DMS53 treated with DMSO at 0.1 percent for 48 hours (cell line): ENCODE data around the gene PRSS50.

ENCODE experiments used
- DNase-seq: peaks from one replicate; lab custom pipeline; 2025; ENCODE audit not compliant: unreplicated experiment; lab: John Stamatoyannopoulos, UW

The PRSS50 gene

DNA sequence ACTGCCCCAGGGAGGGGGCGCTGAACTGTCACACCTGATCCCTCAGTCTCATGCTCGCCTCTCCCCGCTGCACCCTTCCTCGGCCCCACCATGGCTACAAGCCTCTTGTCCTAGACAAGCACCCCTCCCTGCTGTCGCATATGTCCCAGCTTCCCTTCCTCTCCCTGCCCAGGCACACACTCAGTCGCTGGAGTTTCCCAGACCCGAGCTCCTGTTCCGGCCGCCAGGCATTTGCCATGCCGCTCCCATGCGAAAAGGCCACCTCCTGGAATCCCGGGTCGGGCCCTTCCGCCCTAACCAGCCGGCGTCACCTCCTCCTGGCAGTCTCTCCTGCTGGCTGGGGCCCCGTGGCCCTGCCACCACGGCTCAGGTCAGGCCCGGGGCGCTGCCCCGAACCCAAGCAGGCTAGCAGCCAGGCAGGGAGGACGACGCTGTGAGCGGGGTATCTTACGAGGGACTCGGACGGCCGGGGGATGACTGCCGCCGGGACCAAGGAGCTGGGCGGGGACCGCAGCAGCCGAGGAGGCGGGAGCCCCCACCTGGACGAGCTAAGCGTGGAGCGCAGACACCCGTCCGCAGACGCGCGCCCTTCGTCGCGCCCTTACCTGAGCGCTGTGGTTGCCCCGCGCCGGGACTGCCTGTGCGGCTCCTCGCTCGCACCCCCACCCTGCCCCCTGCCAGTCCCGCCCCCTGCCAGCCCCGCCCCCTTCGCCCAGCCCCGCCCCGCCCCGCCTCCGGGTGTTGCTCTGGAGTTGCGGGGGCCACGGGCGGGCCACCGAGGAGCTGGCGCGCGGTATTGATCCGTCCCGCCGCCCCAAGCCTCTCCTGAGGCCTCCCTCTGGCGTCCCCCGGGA lies 24.4 kb downstream of the PRSS50 start, which contains the start of gene ALS2CL:
Gene ALS2CL, minus strand, starts transcription at position 642 of the 854 bp plus-strand sequence. CDS start 4,239 bp downstream, outside the sequence.
- DNase-seq = no peak

DNA sequence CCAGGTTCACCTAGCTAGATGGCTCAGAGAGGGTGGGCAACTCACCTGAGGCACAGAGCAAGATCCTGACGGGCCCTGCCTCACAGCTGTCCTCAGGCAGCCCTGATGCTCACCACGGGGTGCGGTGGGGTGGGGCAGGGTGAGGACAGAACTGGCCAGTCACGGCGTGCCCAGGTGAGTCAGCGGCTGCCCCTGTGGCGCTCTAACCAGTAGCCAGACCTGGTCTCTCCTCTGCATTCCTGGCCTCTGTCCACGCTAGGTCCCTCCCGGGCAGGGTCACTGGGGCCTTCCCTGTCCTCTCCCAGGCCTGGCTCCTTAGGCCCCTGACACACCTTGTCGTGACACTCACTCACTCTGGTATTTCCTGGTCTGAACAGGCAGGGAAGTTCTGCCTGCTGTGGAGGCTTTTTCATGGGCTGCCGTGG lies 25.1 kb downstream of the PRSS50 start:
- DNase-seq = no peak

DNA sequence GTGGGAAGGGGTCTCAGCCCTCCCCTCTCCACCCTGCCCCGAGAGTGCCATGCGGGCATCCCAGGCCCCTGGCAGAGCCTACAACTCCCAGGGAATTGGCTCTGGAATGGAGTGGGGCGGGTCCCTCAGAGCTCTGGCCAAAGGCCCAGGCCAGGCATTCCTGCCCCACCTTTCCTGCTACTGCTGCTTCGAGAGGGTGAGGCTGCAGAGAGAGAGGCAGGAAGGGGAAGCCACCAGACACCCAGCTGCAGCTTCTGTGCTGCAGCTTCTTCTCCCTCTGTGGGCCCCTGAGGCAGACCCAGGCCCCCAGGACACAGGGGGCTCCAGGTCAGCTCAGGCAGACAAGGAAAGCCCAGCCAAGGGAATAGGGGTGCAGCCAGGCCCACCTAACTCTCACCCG lies 26.9 kb downstream of the PRSS50 start:
- DNase-seq = no peak

DNA sequence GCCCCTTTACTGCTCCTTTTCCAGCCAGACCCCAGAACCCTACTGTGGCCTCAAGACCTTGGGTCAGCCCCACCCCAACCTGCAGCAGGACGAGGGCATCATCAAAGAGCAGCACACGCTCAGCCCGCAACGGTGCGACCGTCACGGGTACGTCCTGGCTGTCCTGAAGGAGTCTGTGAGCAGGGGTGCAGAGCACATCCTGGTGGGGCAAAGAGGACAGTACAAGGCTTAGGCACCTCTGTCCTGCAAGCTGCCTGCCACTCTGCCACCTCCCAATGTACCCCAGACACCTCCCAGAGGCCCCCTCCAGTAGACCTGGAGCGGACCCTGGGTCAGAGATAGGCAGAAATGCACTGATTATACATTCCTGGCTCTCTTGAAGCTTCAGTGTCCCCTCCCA lies 32.2 kb downstream of the PRSS50 start:
- DNase-seq = no peak

DNA sequence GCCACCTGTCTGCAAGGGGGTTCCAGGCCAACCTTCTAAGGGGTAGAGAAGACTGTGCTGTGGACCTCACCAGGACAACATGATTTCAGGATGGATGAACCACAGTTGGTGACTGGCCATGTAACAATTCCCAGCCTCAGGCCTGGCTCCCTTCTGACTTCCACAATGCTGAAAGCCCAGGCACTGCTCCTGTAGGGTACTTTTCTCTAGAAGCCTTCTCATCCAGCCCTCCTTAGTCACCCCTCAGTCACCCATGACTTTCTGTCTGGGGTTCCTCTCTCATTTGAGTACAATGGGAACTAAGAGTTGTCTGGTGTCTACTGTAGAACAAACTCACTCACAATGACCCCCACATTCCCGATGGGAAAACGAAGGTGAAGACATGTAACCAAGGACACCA lies 32.8 kb downstream of the PRSS50 start:
- no peak for DNase-seq

DNA sequence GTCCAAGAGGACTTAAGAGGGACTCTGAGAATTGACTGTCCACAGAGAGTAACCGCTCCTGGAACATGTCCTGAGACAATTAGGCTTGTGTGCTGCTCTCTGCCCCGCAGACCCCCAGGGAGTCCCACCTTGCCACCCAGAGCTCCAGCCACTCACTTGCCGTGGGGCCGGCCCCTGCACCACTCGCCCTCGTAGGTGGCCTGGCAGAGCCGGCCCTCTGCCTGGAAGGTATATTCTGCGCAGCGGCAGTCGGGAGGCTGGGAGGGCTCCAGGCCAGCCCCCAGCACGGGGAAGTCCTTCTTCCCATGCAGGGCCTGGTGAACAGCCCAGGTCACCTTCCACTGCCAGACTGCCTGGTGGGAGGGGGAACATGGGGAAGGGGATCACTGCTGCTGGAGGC lies 34.7 kb downstream of the PRSS50 start:
- no peak for DNase-seq

DNA sequence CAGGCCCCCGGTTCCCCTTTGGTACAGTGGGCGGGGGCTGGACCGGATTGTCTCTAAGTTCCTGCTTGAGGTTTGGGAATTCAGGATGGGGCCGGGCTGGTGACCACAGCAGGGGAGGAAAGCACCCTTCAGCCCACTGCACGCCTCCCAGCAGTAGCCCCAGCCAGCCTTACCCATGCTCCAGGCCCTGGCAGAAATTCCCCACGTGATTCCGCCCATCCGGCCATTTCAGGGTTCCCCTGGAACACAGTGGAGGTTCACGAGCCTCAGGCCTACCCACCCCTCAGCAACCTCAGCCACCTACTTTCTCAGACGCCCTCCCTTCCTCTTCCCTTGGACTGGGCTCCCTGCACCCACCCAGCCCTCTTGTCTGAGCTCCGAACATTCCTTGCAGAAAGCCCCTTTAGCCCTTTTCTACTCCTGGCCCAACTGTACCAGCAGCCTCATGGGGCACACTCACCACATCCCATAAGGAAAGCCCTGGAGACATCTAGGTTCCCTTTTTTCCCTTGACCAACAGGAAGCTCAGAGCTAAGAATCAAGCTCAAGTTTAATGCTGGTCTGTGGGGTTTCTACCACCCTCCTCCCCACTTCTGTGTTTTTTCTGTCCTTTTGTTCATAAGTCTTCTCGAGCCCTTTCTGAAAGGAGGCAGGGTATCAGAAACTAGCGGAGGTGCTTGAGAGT lies 35.7 kb downstream of the PRSS50 start:
- DNase-seq = no peak

DNA sequence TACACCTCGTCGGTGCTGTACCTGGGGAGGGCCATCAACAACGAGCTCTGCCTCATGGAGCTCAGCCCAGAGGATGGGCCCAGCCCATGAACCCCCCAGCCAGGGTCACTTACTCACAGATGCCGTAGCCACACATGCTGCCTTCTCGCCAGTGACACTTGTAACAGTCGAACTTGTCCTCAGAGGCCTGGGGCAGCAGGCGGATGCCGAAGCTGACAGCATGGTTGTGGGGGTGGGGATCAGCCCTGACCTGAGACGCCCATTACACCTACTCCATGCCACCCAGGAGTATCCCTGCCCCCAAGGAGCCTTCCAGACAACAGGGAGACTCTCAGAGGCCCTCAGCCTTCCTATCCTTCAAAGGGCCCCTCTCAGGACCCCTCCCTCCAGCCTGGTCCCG lies 36.3 kb downstream of the PRSS50 start:
- DNase-seq = no peak

DNA sequence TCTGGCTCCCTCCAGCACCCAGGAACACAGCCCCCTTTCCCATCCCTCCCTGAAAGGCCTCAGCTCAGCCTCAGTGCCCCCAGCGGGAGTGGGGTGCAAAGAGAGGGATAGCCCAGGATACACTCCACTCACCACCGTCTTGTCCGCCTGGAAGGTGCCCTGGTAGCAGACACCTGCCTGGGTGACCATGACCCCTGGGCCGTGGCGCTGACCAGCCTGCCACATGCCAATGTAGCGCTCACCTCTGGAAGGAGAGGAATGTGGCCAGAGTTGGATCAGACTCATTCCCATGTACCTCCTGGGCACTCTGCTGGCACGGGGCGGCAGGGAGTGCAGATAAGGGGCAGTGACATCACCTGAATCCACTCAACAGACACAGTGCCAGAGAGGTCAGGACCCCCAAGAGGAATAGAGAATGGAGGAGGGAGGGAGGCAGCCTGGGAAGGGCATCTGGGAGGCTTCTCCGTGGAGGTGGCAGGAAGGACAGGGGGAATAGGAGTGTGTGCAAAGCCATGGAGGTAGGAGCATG lies 37.3 kb downstream of the PRSS50 start:
- no peak for DNase-seq

DNA sequence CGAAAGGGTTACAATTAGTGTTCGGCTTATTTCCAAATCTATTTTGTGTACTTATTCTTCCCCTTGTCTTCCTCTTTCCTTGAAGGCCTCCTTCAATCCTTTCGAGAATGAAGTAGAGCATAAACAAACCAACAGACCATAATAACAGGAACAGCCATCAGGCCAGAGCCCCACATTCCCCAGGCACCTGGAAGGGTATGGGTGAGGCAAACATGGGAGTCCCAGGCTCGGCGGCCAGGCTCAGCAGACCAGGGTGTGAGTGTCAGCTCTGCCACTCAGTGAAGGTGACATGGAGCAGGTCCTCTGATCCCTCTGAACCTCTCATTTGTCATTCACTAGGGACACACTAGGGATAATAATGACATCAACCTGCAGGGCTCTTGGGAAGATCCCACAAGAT lies 38.0 kb downstream of the PRSS50 start:
- DNase-seq = no peak

DNA sequence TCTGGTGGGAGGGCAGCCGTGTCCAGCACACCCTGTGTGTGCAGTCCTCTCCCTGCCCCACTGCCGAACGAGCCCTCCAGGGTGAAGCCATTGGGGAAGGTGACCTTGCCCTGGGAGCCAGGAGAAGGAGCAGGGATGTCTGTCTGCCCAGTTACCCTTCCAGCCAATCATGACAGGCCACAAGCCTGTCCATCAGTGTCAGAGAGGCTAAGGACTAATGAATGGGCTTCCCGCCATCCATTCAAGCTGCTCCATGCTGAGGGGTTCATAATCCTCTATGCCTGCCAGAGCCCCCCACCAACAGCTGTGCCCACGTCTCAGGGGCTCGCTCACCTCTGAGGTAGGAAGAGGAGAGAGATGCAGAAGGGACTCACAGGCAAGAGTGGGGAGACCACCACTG lies 39.4 kb downstream of the PRSS50 start:
- no peak for DNase-seq

DNA sequence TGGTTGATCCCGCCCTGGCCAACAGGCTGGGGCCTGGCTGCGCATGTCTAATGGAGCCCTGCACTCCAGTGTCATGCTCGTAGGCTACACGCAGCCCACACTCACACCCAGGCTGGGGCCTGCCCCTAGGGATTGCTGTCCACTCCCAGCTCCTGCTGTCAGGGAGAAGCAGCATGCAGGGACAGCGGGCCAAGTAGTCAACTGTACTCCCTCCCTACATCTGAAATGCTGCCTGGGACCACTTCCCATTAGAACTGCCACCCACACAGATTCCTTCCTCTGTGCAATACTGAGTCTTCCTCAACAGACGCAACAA lies 40.3 kb downstream of the PRSS50 start:
- no peak for DNase-seq

DNA sequence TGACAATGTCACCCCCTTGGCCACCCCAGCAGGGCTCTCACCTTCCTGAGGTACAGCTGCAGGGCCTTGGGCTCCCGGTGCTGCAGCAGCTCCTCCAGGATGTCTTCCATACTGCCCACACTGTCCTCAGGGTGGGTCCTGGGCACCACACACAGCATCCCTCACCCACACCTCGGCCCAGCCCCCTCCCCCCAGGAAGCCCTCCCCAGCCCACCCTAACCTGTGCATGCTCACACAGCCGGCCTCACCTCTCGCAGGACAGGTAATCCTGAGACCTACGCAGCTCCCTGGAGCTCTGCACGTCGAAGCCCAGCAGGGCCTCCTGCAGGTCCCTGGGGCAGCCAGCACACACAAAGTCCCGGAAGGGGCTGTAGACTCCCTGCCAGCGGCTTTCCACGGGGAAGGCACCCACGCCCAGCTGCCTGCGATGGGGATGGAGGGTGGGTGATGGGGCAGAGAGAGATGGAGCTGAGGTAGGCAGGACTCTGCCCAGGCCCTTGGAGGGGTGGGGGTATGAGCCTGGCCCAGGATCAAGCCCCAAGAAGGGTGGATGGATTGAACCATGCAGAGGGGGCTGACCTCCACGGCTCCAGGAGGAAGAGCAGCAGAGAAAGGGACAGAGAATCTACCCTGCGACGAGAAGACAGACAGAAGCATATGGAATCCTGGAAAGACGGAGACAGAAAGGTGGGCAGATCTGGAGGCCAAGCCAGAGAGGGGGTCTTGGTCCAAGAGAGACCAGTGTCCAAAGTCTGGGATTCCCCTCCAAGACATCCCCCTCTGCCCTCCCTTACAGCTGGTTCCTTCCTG lies 40.9 kb downstream of the PRSS50 start:
- DNase-seq = no peak

DNA sequence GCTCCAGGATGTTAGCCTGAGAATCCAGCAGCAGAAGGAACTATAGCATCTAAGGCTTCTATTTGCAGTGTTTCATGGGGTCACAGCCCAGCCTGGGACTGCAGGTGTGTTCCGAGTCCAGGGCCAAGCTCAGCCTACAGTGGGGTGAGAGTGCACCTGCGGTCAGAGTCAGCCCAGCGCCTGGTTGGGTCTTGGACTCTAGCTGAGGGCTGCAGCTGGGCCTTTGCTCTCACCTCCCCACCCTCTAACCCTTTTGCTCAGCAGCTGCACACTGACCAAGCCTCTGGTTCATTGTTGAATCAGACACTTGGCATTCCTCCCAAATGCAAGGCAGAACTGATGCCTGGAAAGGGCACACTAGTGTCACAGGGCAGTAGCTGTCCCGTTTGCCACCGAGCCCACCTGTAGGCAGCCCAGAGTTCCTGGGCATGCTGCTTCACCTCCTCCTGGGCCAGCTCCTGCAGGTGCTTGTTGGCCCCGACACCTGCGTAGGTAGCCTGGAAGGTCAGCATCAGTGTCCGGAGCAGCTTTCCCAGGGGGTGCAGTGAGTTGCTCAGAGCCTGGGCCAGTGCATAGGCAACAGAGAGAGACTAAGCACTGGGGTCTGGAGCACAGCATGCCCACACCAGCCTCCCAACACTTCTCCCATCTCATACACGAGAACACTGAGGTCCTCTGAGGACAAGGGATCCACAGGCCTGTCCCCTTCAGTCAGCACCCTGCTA lies 41.7 kb downstream of the PRSS50 start:
- DNase-seq = no peak

DNA sequence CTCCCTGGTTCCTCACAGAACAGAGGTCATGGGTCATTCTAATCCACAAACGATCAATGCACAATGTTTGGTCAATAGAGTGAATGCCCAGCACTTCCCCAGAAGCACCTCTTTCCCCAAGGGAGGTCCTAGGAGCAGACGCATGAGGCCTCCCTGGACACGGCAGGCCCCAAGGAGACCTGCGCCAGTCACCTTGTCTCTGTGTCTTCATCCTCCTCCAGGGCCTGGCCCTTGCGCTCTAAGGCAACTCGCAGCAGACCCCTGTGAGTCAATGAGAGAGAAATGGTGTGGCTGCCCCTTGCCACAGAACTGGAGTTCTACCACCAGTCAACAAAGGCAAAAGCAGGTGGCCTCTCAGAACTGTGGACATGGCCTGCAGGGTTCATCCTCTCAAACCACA lies 42.2 kb downstream of the PRSS50 start:
- no peak for DNase-seq

DNA sequence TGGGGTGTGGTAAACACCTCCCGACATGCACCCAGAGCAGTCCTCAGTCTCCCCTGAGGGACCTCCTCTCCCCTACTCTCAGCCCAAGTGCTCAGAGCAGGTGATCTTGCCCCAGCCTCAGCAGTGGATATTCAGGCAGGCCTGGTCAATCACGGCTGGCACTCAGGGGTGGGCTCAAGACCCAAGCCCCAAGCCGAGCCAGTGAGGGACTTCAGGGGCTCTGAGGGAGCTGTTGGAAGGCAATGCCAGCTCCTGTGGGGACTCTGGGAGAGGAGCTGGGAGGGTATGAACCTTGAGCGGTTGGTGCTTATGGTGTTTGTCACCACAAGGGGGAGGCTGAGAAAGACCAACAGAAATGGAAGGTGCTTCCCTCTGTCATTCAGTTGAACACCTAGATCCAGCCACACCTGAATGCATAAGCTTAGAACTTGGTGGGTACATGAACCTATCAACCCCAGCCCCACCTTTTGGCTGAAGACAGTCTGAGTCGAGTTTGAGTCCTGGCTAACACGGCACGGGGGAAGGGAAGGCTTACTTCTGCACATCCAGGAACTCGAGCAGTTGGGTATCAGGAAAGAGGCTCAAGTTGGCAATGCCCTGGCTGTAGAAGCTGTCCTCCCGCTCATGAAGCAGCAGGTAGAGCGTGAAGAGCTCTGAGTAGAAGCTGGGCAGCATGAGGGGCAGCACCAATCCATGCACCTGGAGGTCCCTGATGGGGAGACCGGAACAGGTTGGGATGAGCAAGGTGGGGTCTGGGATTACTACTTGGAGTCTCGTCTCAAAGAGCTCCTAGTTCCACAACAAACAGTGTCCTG lies 43.4 kb downstream of the PRSS50 start:
- DNase-seq = no peak

DNA sequence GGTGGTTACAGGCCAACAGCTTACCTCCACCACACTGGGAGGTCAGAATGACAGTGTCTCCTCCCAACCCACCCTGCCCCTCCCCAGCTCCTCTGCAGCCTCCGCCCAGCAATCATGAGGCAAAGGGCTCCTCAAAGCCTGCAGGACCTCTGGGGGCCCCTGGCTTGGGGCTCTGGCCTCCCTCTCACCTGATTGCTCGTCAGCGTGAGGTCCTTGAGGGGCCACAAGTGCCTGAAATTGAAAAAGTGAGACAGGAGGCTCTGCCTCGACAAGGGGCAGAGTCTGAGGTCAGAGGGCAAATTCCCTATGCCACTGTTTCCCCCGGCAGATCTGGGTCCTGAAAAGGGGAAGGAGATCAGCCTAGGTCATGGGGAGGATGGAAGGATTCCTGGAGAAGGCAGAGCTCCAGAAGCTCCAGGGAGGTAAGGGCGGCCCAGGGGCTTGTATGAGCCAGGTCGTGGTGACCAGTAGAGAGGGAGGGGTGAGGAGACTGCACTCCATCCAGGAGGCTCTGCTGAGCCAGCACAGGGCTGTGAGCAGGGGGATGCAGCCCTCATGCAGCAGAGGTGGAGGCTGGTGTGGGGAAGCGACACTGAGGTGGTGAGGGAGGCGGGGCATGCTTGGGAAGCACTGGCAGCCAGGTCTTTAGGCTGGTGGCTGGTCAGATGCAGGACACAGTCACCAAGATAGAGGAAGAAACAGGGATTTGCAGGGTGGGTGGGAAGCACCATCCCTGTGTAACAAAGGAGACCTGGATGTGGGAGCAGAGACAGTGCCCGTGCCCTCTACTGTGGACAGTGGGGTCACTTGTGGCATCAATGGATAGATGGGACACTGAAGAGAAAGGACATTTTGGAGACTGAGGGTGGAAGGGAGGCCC lies 44.3 kb downstream of the PRSS50 start:
- no peak for DNase-seq

DNA sequence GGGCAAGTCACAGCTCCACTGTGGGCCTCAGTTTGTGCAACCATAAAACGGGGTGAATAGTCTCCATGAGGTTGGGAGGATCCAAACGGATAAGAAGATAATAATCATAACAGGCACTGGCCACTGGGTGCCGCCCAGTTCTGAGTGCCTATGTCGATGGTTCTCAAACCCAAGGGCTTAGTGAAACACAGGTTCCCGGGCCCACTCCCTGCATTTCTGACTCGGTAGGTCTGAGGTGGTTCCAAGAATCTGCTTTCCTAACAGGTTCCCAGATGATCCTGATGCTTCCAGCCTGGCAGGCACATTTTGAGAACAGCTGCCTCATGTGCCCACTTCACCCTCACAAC lies 45.3 kb downstream of the PRSS50 start:
- no peak for DNase-seq
